ENCODE measurements around the gene P4HA2. TPM values are rescaled to one million over a fixed set of nuclear protein-coding genes. Genes with fewer than 3 reads are reported as not detected.

The P4HA2 gene
- total and polyA plus RNA-seq, 4 donors, result 20.3 to 62.3 (median 37.2) TPM

DNA sequence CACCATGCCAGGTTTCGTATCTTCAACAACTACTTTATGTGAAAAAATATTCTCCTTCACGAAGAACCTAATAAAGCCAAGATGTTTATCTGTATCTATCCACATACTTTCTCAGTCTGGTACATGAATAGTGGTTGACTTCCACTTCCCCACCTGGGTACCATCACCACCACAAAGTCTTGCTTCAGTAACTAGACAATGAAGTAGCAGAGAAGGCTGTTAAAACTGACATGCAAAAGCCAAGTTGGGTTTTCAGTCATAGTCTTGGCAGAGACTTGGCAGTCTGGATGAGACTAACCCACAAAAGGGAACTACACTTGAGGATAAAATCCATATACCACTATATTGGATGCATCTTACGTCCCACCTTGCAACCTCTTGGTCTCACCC, 5.0 kb downstream of the P4HA2 start:
- no peaks in the 10 kb centered on the region for H3K9me3 ChIP-seq (ENCODE audit: control insufficient read depth in 4 of 4, insufficient read depth in 3 of 4, low read length in 3 of 4)
- DNase-seq (no peak), ATAC-seq (ENCODE audit: insufficient read depth, low FRiP score) (no peak)
- peaks cover 23 to 66% (median 36%) of the 10 kb centered on the region in 5 donors for H3K4me1 ChIP-seq (ENCODE audit: control insufficient read depth in 5 of 5, insufficient read depth in 5 of 5, low read length in 5 of 5)
- no peaks in the 10 kb centered on the region for H3K27me3 ChIP-seq (ENCODE audit: control insufficient read depth in 3 of 3, insufficient read depth in 3 of 3, low read length in 2 of 3)
- peaks cover 0 to under 1% (median 0%) of the 10 kb centered on the region in 4 donors for H3K36me3 ChIP-seq (ENCODE audit: control insufficient read depth in 4 of 4, insufficient read depth in 4 of 4, low read length in 4 of 4)
- TF ChIP-seq, protein P1, sequence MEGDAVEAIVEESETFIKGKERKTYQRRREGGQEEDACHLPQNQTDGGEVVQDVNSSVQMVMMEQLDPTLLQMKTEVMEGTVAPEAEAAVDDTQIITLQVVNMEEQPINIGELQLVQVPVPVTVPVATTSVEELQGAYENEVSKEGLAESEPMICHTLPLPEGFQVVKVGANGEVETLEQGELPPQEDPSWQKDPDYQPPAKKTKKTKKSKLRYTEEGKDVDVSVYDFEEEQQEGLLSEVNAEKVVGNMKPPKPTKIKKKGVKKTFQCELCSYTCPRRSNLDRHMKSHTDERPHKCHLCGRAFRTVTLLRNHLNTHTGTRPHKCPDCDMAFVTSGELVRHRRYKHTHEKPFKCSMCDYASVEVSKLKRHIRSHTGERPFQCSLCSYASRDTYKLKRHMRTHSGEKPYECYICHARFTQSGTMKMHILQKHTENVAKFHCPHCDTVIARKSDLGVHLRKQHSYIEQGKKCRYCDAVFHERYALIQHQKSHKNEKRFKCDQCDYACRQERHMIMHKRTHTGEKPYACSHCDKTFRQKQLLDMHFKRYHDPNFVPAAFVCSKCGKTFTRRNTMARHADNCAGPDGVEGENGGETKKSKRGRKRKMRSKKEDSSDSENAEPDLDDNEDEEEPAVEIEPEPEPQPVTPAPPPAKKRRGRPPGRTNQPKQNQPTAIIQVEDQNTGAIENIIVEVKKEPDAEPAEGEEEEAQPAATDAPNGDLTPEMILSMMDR (IDR thresholded peaks at IDR 0.05; ENCODE audit: control extremely low read depth, extremely low read depth), result no peak
- 84 to 92% methylated on average over 3 of the region's 3 CpGs for WGBS, 2 donors
- H3K9ac ChIP-seq (ENCODE audit: insufficient read depth in 1 of 2, low read length in 2 of 2), result no peak overlapping the region
- no peak overlapping the region for H3K4me3 ChIP-seq
- no peak overlapping the region for H3K27ac ChIP-seq (ENCODE audit: low read depth in 1 of 2, low read length in 1 of 2)

DNA sequence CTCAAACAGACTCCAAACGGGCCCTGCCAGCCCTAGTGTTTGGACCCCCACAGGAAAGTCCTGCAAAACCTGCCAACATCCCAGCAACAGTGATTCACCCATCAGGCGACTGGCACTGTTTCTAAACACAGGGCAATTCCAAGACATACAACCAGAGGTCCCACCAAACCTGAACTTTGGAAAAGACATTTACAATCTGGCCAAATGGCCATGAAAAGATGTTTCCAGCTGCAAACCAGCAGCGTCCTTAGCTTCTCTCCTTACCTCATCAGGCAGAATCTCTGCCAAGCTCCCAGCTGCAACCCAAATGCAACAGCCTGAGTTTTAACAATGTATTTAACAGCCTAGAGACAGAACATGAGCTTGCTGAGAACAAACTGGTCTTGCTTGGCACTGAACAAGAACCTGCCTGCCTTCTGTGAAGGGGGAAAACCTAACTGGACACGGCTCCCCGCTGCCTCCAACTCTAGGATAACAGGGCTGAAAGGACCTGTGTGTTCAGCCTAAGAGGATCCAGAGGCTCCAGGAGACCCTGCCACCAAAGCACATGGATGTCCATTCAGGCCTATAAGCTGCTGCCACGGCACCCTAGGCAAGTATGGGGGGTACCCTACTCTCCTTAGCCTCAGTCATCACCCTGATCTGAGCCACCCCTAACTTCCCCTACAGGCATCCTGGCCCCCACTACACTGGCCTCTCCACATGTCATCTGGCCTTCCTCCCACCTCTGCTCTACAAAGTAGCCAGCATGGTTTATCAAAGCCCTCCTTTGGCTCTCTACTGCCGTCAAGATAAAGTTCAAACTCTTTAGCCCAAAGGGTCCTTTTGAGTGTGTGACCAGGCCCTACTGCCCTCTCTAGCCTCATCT, 5.6 kb downstream of the P4HA2 start:
- H3K9ac ChIP-seq (ENCODE audit: insufficient read depth in 1 of 2, low read length in 2 of 2), result no peak overlapping the region
- no peak overlapping the region for H3K4me3 ChIP-seq
- H3K9me3 ChIP-seq (ENCODE audit: control insufficient read depth in 4 of 4, insufficient read depth in 3 of 4, low read length in 3 of 4), result no peaks in the 10 kb centered on the region
- H3K27ac ChIP-seq (ENCODE audit: low read depth in 1 of 2, low read length in 1 of 2), result peak overlapping the region in 1 of 2 donors; percentile 65
- TF ChIP-seq, protein P1 (IDR thresholded peaks at IDR 0.05; ENCODE audit: control extremely low read depth, extremely low read depth), result no peak
- DNase-seq (peak; percentile 91 to 97 (median 97)), ATAC-seq (ENCODE audit: insufficient read depth, low FRiP score) (no peak)
- 77 to 86% methylated on average over 7 of the region's 7 CpGs for WGBS, 2 donors
- no peaks in the 10 kb centered on the region for H3K27me3 ChIP-seq (ENCODE audit: control insufficient read depth in 3 of 3, insufficient read depth in 3 of 3, low read length in 2 of 3)
- H3K4me1 ChIP-seq (ENCODE audit: control insufficient read depth in 5 of 5, insufficient read depth in 5 of 5, low read length in 5 of 5), result peaks cover 22 to 64% (median 36%) of the 10 kb centered on the region in 5 donors
- H3K36me3 ChIP-seq (ENCODE audit: control insufficient read depth in 4 of 4, insufficient read depth in 4 of 4, low read length in 4 of 4), result peaks cover under 1 to 4% (median 2%) of the 10 kb centered on the region in 4 donors

DNA sequence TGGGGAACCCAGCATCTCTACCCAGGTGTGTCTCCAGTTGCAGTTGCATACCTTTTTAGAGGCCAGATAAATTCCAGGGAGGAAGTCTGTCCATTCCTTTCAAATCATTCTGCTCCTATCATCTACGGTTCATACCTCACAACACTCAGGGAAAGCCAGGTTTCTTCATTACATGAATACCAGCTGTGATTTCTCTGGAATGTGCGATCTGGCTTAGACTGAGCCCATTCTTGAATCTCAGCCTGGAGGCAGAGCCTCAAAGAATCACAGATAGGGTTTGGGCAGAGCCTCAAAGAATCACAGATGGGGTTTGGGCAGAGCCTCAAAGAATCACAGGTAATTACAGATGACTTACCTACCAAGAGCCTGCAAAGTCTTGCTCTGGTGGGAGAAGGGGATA, 7.2 kb downstream of the P4HA2 start:
- DNase-seq (peak in 2 of 3 donors; percentile 48 to 54), ATAC-seq (ENCODE audit: insufficient read depth, low FRiP score) (no peak)
- Histone ChIP-seq H3K4me3 (no peak overlapping the region), H3K27ac (ENCODE audit: low read depth in 1 of 2, low read length in 1 of 2) (no peak overlapping the region), H3K36me3 (ENCODE audit: control insufficient read depth in 4 of 4, insufficient read depth in 4 of 4, low read length in 4 of 4) (peaks cover 3 to 4% (median 4%) of the 10 kb centered on the region in 4 donors), H3K27me3 (ENCODE audit: control insufficient read depth in 3 of 3, insufficient read depth in 3 of 3, low read length in 2 of 3) (no peaks in the 10 kb centered on the region), H3K4me1 (ENCODE audit: control insufficient read depth in 5 of 5, insufficient read depth in 5 of 5, low read length in 5 of 5) (peaks cover 13 to 50% (median 36%) of the 10 kb centered on the region in 5 donors), H3K9ac (ENCODE audit: insufficient read depth in 1 of 2, low read length in 2 of 2) (no peak overlapping the region), H3K9me3 (ENCODE audit: control insufficient read depth in 4 of 4, insufficient read depth in 3 of 4, low read length in 3 of 4) (no peaks in the 10 kb centered on the region)
- WGBS, 2 donors, result 76 to 92% methylated on average over 2 of the region's 2 CpGs
- TF ChIP-seq, protein P1 (IDR thresholded peaks at IDR 0.05; ENCODE audit: control extremely low read depth, extremely low read depth), result no peak
